ENCODE data around the gene CTNNAL1.

DNA sequence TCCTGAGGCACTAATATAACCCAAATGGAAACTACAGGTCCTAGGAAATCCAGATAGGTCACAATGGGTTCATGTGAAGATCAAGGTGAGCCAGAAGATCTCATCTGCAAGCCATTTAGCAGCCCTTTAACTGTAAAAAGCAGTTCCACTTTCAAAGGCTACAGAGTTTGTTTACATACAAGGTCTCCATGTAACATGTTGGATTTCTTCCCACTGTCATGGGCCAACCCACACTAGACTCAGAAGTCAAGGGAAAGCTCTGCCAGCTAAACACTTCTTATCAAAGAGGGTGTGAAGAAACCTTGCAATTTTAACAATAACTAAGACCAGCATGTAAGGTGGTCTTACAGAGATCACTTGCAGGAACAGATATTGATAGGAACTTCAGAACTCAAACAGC is 3.8 kb upstream of the CTNNAL1 start:
- TF ChIP-seq EZH2 (IDR thresholded peaks at IDR 0.05; ENCODE audit: borderline replicate concordance, low read length): no peak
- TF ChIP-seq, protein P1, sequence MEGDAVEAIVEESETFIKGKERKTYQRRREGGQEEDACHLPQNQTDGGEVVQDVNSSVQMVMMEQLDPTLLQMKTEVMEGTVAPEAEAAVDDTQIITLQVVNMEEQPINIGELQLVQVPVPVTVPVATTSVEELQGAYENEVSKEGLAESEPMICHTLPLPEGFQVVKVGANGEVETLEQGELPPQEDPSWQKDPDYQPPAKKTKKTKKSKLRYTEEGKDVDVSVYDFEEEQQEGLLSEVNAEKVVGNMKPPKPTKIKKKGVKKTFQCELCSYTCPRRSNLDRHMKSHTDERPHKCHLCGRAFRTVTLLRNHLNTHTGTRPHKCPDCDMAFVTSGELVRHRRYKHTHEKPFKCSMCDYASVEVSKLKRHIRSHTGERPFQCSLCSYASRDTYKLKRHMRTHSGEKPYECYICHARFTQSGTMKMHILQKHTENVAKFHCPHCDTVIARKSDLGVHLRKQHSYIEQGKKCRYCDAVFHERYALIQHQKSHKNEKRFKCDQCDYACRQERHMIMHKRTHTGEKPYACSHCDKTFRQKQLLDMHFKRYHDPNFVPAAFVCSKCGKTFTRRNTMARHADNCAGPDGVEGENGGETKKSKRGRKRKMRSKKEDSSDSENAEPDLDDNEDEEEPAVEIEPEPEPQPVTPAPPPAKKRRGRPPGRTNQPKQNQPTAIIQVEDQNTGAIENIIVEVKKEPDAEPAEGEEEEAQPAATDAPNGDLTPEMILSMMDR (conservative IDR thresholded peaks at IDR 0.05 in 1 of 2, IDR thresholded peaks at IDR 0.05 in 1 of 2; ENCODE audit: extremely low read depth in 1 of 2, insufficient read depth in 1 of 2, low read depth in 1 of 2, low read length in 2 of 2): no peak
